HG03159 (cell line): ENCODE data around the gene ATXN2L.

ENCODE experiments used
- ATAC-seq: cut with Tn5 transposase; IDR thresholded peaks from one replicate; pipeline ENCODE4 v1.9.1; 2021; ENCODE audit warnings: mild to moderate bottlenecking, moderate library complexity; ENCODE audit not compliant: unreplicated experiment

Gene ATXN2L

DNA sequence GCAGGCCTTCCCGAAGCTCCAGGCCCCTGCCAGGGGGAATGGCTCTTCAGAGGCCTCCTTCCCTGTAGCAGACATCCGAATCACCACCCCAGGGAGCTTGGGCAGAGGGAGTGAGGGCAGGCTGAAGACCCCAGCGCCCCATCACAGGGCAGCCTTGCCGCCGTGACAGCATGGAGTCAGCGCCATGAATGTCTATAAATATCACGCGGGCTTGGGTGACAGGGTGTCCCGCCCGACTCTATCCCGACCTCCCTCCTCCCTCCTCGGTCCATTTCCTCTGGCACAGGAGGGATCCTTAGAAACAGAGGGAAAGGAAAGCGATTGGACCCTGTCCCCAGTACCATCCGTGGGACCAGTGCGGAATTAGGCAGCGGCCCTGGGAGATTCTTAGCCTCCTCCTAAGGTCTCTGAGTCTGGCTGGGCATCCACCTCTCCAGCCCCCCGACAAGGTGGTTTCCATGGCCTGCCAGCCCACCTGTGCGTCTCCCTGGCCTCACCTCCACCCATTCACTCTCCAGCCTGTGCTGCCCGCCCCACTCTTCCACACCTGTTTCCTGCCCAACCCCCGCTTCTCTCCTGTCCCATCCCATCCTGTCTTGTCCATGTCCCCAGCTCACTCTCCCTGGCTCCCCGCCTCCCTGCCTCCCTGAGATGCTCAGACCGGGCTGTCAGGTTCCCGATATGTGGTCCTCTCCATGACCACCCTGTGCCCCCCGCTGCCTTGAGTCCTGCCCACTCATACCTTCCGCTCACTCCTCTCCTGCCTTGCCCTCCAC, 60.6 kb downstream of the ATXN2L start:
- ATAC-seq = no peak

DNA sequence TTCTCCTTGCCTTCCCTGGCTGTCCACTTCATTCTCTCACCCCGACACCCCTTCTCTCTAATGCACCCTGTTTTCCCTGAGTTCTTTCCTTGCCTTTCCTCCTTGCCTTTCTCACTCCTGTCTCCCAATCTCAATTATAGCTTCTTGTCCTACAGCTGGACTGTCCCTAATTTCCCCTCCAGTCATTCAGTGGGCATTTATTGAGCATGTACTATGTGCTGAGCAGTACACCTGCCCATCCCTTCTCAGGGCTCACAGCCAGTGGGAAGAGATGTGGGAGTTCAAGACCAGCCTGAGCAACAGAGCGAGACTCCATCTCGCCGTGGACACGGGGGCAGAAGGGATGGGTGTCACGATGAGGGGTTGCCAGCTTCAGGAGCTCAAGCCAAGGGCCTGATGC, 61.2 kb downstream of the ATXN2L start:
- ATAC-seq = no peak
